ENCODE results near the gene LIM2. TPM values are rescaled to one million over a fixed set of nuclear protein-coding genes. Genes with fewer than 3 reads are reported as not detected.
"Not testable (repeated sequence)": the region's sequence is repeated elsewhere in the genome, so short reads cannot be mapped to it uniquely, and the experiment has no call there.

The LIM2 gene
- total RNA-seq, 2 experiments from 2014 or later: 0.36 to 0.64 TPM

- CTCF ChIA-PET: interaction anchor here (0.6 to 8.3 kb wide), 10 partner anchors 17 to 244 kb away, joined by 3 to 74 read pairs (median 5); no protein-coding TSS in a partner anchor
- intact Hi-C loops (cut with micrococcal nuclease): no loop called here
- Mint-ChIP-seq H3K4me3 (no peak within 1 kb of the TSS), H3K27ac (peak within 1 kb of the TSS; percentile 38), H3K9me3 (no peaks in the 10 kb centered on the region), H3K27me3 (peaks cover 15% of the 10 kb centered on the region), H3K4me1 (ENCODE audit: low read depth) (peaks cover 21% of the 10 kb centered on the region), H3K36me3 (no peaks in the 10 kb centered on the region)
- DNase-seq: peak; percentile 72
- POLR2A ChIA-PET: interaction anchor here (1.5 to 1.6 kb wide), 2 partner anchors 21 to 23 kb away, joined by 3 to 8 read pairs; no protein-coding TSS in a partner anchor
Measured at GRCh38 chr19:51417107-51417809, 29.5 kb upstream of the LIM2 start, which contains the start of gene SIGLEC10. Gene SIGLEC10 (minus strand): TSS chr19:51417642. CDS start chr19:51417581, 61 bp downstream.

- intact Hi-C loops (cut with micrococcal nuclease); DNase-seq; H3K36me3 Mint-ChIP-seq; H3K4me3 Mint-ChIP-seq; POLR2A ChIA-PET; H3K27ac Mint-ChIP-seq; H3K9me3 Mint-ChIP-seq: not testable (repeated sequence)
- peaks cover 17% of the 10 kb centered on the region for H3K27me3 Mint-ChIP-seq
- CTCF ChIA-PET: interaction anchor here (0.9 to 1.9 kb wide), 3 partner anchors 18 to 241 kb away, joined by 4 to 8 read pairs (median 4); no protein-coding TSS in a partner anchor
- peaks cover 18% of the 10 kb centered on the region for H3K4me1 Mint-ChIP-seq (ENCODE audit: low read depth)
Measured at GRCh38 chr19:51416422-51416821, 28.6 kb upstream of the LIM2 start.

GRCh38 chr19:51415187-51415586 lies 27.4 kb upstream of the LIM2 start:
- no peak for DNase-seq
- ChIA-PET CTCF (interaction anchor here (1.5 kb wide), 1 partner anchor 17 kb away, joined by 6 read pairs; no protein-coding TSS in a partner anchor), POLR2A (no interaction called here)
- Mint-ChIP-seq H3K36me3 (no peaks in the 10 kb centered on the region), H3K27me3 (peaks cover 15% of the 10 kb centered on the region), H3K4me1 (ENCODE audit: low read depth) (peaks cover 18% of the 10 kb centered on the region), H3K4me3 (no peak overlapping the region), H3K9me3 (no peaks in the 10 kb centered on the region), H3K27ac (no peak overlapping the region)
- intact Hi-C loops (cut with micrococcal nuclease): no loop called here

- Mint-ChIP-seq H3K27me3 (peaks cover 7% of the 10 kb centered on the region), H3K4me1 (ENCODE audit: low read depth) (peaks cover 7% of the 10 kb centered on the region), H3K36me3 (no peaks in the 10 kb centered on the region), H3K9me3 (no peaks in the 10 kb centered on the region), H3K27ac (no peak overlapping the region), H3K4me3 (no peak overlapping the region)
- ChIA-PET POLR2A (interaction anchor here (0.6 kb wide), 1 partner anchor 22 kb away, joined by 3 read pairs; no protein-coding TSS in a partner anchor), CTCF (no interaction called here)
- intact Hi-C loops (cut with micrococcal nuclease): no loop called here
- no peak for DNase-seq
Measured at GRCh38 chr19:51410950-51411748, 23.4 kb upstream of the LIM2 start.

GRCh38 chr19:51407511-51408131 lies 19.8 kb upstream of the LIM2 start:
- Mint-ChIP-seq H3K27ac (no peak overlapping the region), H3K4me1 (ENCODE audit: low read depth) (peaks cover 7% of the 10 kb centered on the region), H3K27me3 (peaks cover 5% of the 10 kb centered on the region), H3K9me3 (peaks cover 12% of the 10 kb centered on the region), H3K4me3 (no peak overlapping the region), H3K36me3 (peaks cover 13% of the 10 kb centered on the region)
- intact Hi-C loops (cut with micrococcal nuclease): loop anchor here (1.0 kb wide), 1 partner anchor 68 kb away; no protein-coding TSS in a partner anchor
- DNase-seq: peak; percentile 56
- POLR2A ChIA-PET: no interaction called here
- CTCF ChIA-PET: interaction anchor here (0.7 to 3.7 kb wide), 13 partner anchors 9 to 249 kb away, joined by 3 to 30 read pairs (median 4); partner anchors contain the start of genes NKG7 and VSIG10L

- intact Hi-C loops (cut with micrococcal nuclease): no loop called here
- H3K4me1 Mint-ChIP-seq (ENCODE audit: low read depth): peaks cover 3% of the 10 kb centered on the region
- H3K27ac Mint-ChIP-seq: no peak overlapping the region
- H3K27me3 Mint-ChIP-seq: no peaks in the 10 kb centered on the region
- POLR2A ChIA-PET: no interaction called here
- CTCF ChIA-PET: interaction anchor here (4.1 kb wide), 1 partner anchor 18 kb away, joined by 13 read pairs; no protein-coding TSS in a partner anchor
- H3K36me3 Mint-ChIP-seq: peaks cover 26% of the 10 kb centered on the region
- H3K9me3 Mint-ChIP-seq: peaks cover 25% of the 10 kb centered on the region
- H3K4me3 Mint-ChIP-seq: no peak overlapping the region
- no peak for DNase-seq
Measured at GRCh38 chr19:51402117-51402516, 14.3 kb upstream of the LIM2 start.

GRCh38 chr19:51399936-51400335 lies 12.2 kb upstream of the LIM2 start:
- DNase-seq, H3K4me3 Mint-ChIP-seq, H3K27me3 Mint-ChIP-seq, H3K27ac Mint-ChIP-seq, POLR2A ChIA-PET: not testable (repeated sequence)
- intact Hi-C loops (cut with micrococcal nuclease): loop anchor here (10.0 kb wide), 1 partner anchor 195 kb away; no protein-coding TSS in a partner anchor
- CTCF ChIA-PET: interaction anchor here (0.9 to 7.7 kb wide), 6 partner anchors 18 to 257 kb away, joined by 3 to 54 read pairs (median 13); no protein-coding TSS in a partner anchor
- peaks cover 29% of the 10 kb centered on the region for H3K36me3 Mint-ChIP-seq
- peaks cover 25% of the 10 kb centered on the region for H3K9me3 Mint-ChIP-seq
- H3K4me1 Mint-ChIP-seq (ENCODE audit: low read depth): peaks cover 12% of the 10 kb centered on the region

- Mint-ChIP-seq H3K4me3 (no peak overlapping the region), H3K9me3 (peaks cover 25% of the 10 kb centered on the region), H3K4me1 (ENCODE audit: low read depth) (peaks cover 14% of the 10 kb centered on the region), H3K27ac (no peak overlapping the region), H3K27me3 (no peaks in the 10 kb centered on the region), H3K36me3 (peaks cover 33% of the 10 kb centered on the region)
- no peak for DNase-seq
- ChIA-PET CTCF (interaction anchor here (0.6 to 7.7 kb wide), 14 partner anchors 9 to 262 kb away, joined by 3 to 54 read pairs (median 6); partner anchors contain the start of genes SIGLEC10 and VSIG10L), POLR2A (no interaction called here)
- intact Hi-C loops (cut with micrococcal nuclease): loop anchor here (10.0 kb wide), 1 partner anchor 196 kb away; no protein-coding TSS in a partner anchor
Measured at GRCh38 chr19:51399231-51399630, 11.5 kb upstream of the LIM2 start.

- H3K27ac Mint-ChIP-seq: no peak overlapping the region
Measured at GRCh38 chr19:51398096-51398704, 10.4 kb upstream of the LIM2 start.

GRCh38 chr19:51397453-51397852 lies 9.7 kb upstream of the LIM2 start:
- Mint-ChIP-seq H3K36me3 (peaks cover 20% of the 10 kb centered on the region), H3K4me1 (ENCODE audit: low read depth) (peaks cover 25% of the 10 kb centered on the region), H3K9me3 (peaks cover 11% of the 10 kb centered on the region)
- POLR2A ChIA-PET, DNase-seq, H3K27me3 Mint-ChIP-seq, H3K27ac Mint-ChIP-seq, H3K4me3 Mint-ChIP-seq: not testable (repeated sequence)
- intact Hi-C loops (cut with micrococcal nuclease): loop anchor here (10.0 kb wide), 1 partner anchor 197 kb away; no protein-coding TSS in a partner anchor
- CTCF ChIA-PET: interaction anchor here (1.5 to 7.7 kb wide), 11 partner anchors 10 to 264 kb away, joined by 4 to 54 read pairs (median 9); partner anchors contain the start of gene VSIG10L

More at GRCh38 chr19:51398096-51398704, 10.4 kb upstream of the LIM2 start:
- H3K27me3 Mint-ChIP-seq: no peaks in the 10 kb centered on the region
- intact Hi-C loops (cut with micrococcal nuclease): loop anchor here (10.0 kb wide), 1 partner anchor 197 kb away; no protein-coding TSS in a partner anchor
- POLR2A ChIA-PET: no interaction called here
- CTCF ChIA-PET: interaction anchor here (0.8 to 7.7 kb wide), 17 partner anchors 10 to 263 kb away, joined by 3 to 54 read pairs (median 6); partner anchors contain the start of genes SIGLEC10, VSIG10L and ZNF175
- peaks cover 26% of the 10 kb centered on the region for H3K36me3 Mint-ChIP-seq
- DNase-seq: no peak
- H3K9me3 Mint-ChIP-seq: peaks cover 18% of the 10 kb centered on the region
- H3K4me1 Mint-ChIP-seq (ENCODE audit: low read depth): peaks cover 20% of the 10 kb centered on the region
- H3K4me3 Mint-ChIP-seq: no peak overlapping the region

- Mint-ChIP-seq H3K27me3 (no peaks in the 10 kb centered on the region), H3K4me1 (ENCODE audit: low read depth) (peaks cover 27% of the 10 kb centered on the region), H3K9me3 (peaks cover 3% of the 10 kb centered on the region), H3K36me3 (peaks cover 11% of the 10 kb centered on the region), H3K27ac (no peak overlapping the region), H3K4me3 (peak overlapping the region; percentile 84)
- CTCF ChIA-PET: interaction anchor here (0.7 to 7.7 kb wide), 12 partner anchors 16 to 301 kb away, joined by 3 to 54 read pairs (median 6); partner anchors contain the start of gene VSIG10L
- intact Hi-C loops (cut with micrococcal nuclease): loop anchor here (10.0 kb wide), 1 partner anchor 199 kb away; no protein-coding TSS in a partner anchor
- DNase-seq: no peak
- POLR2A ChIA-PET: interaction anchor here (1.1 to 4.1 kb wide), 6 partner anchors 21 to 59 kb away, joined by 3 to 27 read pairs (median 12); partner anchors contain the start of genes CLDND2, ETFB, NKG7 and SIGLEC10
Measured at GRCh38 chr19:51396175-51396574, 8.4 kb upstream of the LIM2 start.
